HG03025 (cell line): ENCODE data around the gene PAK2.
A peak's percentile ranks its signal among the peaks of the same experiment; 100 is the strongest.
"Not testable (repeated sequence)": the region's sequence is repeated elsewhere in the genome, so short reads cannot be mapped to it uniquely, and the experiment has no call there.

Experiments
- ATAC-seq: cut with Tn5 transposase; IDR thresholded peaks from one replicate; pipeline ENCODE4 v1.9.1; 2021; ENCODE audit warnings: mild to moderate bottlenecking, moderate library complexity; ENCODE audit not compliant: unreplicated experiment, low FRiP score

Gene PAK2

DNA sequence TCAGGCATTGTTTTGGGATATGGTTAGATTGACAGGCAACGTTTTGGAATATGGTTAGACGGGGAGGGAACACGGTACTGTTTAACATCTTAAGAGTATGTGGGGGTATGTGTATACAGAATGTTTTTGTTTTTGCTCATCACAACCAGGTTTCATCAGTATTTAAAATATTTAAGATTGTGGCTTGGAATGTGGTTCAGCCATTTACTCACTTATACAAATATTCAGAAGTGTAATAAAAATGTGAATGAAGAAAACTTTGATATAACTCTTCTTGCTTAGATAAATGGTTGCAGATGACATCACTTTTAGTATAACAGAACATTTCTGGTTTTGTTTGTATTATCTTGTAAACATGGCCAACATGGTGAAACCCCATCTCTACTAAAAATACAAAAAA, 3.9 kb upstream of the PAK2 start:
- no peak for ATAC-seq

GRCh38 chr3:196736670-196737374, 2.8 kb upstream of the PAK2 start:
- ATAC-seq, result no peak

- no peak for ATAC-seq
Measured at GRCh38 chr3:196737655-196738054, 2.0 kb upstream of the PAK2 start.

DNA sequence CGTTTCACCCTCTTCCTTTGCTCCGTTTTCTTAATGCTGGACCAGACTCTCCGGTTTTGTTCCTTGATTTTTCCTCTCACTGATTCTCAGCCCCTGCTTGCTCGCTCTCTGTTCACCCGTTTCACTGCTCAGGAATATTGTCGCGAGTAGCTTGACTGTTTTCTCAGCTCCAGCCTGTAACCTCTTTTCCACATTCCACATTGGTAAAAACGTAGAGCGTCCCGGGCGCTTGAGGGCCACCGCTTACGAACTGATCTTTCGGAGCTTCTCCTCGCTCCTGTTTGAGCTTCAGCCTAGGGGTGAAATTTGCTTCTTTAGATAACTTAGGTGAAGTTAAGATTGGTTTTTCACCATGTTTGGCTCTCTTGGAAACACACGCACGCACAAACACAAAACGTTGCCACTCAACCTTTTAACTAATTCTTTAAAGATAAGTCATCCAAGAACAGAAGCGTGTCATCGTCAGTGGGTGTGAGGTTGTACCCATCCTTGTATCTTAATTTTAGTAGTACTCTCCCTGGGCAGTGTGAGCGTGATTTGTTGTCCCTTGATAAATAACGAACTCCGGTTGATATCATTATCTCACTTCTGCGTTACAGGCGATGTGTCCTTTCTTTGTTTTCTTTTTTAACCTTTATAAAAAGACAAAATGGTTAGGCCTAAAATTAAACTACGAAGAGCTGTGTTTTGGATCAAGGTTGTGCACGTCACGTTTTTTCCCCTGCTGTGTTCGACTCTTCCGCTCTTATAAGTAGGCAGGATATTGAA, 1.0 kb downstream of the PAK2 start:
- peak; percentile 12 for ATAC-seq

- ATAC-seq, result no peak
Measured at GRCh38 chr3:196741249-196741889, 1.7 kb downstream of the PAK2 start.

DNA sequence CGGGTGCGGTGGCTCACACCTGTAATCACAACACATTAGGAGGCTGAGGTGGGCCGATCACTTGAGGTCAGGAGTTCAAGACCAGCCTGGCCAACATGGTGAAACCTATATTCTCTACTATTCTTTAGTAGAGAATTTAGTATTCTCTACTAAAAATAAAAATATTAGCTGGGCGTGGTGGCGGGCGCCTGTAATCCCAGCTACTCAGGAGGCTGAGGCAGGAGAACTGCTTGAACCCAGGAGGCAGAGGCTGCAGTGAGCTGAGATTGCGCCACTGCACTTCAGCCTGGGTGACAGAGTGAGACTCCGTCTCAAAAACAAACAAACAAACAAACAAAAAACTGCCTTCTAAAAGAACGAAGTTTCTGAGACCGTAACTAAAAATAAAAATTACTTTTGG, 3.9 kb downstream of the PAK2 start:
- not testable (repeated sequence) for ATAC-seq

DNA sequence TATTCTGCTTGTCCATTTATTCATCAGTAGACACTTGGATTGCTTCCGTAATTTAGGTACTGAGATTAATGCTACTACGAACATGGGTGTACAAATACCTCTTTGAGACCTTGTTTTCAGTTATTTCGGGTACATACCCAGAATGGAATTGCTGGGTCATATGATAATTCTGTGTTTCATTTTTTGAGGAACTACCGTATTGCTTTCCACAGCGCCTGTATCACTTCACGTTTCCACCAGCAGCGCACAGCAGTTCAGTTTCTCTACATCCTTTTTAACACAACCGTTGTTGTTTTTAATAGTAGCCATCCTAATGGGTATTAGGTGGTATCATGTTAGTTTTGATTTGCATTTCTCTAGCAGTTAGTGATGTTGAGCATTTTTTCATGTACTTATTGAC, 9.5 kb downstream of the PAK2 start:
- ATAC-seq, result no peak

DNA sequence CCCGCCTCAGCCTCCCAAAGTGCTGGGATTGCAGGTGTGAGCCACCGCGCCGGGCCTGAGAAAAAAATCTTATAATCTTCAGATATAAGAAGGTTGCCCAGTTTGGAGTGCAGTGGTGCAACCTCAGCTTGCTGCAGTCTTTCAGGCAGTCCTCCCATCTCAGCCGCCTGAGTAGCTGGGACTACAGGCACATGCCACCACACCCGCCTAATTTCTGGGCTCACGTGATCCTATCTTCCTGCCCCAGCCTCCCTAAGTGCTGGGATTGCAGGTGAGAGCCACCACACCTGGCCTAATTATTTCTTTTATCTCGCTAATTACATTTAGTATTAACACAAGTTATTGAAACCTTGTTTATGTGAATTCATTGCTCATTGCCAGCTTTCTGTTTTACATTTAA, 13.5 kb downstream of the PAK2 start:
- ATAC-seq, result no peak

GRCh38 chr3:196754091-196754981, 14.7 kb downstream of the PAK2 start:
- no peak for ATAC-seq

DNA sequence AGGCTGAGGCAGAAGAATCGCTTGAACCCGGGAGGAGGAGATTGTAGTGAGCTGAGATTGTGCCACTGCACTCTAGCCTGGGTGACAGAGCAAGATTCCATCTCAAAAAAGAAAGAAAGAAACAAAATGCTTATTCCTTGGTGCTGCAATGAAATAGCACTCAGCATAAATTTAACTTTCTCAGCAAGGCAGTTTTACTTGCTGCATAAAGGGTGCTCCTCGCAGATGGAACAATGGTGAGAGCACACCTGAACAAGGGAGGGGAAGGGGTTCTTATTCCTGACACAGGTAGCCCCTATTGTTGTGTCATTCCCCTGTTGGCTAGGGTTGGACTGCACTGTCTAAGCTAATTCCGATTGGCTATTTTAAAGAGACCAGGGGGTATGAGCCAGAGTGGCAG, 17.1 kb downstream of the PAK2 start:
- no peak for ATAC-seq

DNA sequence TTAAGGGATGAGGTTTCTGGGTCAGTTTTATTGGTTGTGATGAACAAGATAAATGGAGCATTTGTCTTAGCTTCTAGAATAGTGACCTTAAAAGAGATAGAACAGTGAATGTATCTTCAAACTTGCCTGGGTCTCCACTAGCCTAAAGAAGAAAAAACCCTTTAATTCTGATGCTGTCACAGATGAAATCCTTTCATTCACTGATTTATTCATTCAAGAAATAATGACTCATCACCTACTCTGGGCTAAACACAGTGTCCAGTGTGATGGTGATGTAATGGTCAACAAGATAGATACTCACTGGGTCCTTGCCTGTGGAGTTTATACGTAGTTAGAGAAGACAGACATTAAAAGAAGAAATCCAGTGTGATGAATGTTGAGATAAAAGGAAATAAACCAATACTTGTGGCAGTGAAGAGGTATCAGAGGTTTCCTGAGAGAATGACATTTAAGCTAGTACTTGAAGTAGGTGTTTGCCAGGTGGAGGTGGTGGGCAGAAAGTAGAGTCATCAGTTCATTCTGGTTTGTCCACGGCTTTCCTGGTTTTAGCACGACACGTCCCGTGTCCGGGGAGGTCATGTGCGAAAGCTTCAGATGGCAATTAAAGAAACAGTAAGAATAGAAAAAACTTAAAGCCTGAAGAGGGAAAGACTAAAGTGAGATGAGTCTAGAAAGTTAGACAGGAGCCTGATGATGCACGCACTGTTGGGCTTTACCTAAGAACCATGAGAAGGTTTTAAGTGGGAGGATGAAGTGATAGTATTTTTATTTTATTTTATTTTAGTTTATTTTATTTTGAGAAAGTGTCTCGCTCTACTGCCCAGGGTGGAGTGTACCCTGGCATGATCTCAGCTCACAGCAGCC, 18.5 kb downstream of the PAK2 start:
- ATAC-seq, result no peak

DNA sequence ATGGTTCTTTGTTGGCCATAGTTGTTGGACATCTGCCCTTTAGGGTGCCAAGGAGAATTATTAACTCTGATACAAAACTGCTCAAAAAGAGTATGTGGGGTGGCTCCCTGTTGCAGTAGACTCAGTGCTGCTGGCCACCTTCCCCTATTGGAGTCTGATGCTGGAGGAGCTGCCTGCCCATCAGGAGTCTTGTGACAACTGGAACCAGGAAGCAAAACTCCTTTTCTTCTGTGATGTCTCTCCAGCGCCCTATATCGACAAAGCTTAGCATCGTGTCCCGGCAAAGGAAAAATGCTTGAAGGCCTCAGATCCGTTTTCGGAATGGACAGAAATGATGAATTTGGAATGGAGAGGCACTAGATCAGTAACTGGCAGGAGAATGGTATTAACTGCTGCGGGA, 23.5 kb downstream of the PAK2 start:
- no peak for ATAC-seq

DNA sequence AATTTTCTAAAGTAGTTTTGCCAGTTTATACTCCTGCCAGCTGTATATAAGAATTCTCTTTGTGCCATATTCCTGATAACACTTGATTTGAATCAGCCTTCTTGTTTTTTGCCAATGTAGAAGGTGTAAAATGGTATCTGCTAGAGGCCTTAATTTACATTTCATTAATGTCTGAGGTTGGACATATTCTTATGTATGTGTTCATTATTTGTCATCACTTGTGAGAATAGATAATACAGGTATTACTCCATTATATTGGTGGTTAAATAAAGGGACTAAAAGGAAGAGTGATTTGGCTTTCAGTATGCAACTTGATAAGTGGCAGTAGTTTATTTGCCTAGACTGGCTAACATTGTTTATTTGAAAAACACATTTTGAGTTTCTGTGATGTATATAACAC, 25.8 kb downstream of the PAK2 start:
- ATAC-seq, result no peak

DNA sequence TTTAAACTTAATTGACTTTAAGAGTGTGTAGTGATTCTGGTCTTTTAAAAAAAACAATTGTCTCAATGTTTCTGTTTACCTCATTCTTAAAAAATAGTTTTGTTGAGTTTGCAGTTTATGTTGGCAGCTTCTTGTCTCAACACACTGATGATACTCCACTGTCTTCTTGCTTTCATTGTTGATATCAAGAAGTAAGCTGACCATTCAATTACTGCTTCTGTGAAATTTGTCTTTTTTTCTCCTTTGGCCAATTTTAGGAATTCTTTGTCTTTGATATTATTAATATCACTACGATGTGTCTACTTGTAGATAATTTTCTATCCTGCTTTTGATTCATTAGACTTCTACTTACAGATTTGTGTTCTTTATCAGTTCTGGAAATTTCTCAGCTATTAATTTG, 31.4 kb downstream of the PAK2 start:
- no peak for ATAC-seq

GRCh38 chr3:196772102-196772501, 32.4 kb downstream of the PAK2 start:
- no peak for ATAC-seq

GRCh38 chr3:196772897-196773296, 33.2 kb downstream of the PAK2 start:
- no peak for ATAC-seq

DNA sequence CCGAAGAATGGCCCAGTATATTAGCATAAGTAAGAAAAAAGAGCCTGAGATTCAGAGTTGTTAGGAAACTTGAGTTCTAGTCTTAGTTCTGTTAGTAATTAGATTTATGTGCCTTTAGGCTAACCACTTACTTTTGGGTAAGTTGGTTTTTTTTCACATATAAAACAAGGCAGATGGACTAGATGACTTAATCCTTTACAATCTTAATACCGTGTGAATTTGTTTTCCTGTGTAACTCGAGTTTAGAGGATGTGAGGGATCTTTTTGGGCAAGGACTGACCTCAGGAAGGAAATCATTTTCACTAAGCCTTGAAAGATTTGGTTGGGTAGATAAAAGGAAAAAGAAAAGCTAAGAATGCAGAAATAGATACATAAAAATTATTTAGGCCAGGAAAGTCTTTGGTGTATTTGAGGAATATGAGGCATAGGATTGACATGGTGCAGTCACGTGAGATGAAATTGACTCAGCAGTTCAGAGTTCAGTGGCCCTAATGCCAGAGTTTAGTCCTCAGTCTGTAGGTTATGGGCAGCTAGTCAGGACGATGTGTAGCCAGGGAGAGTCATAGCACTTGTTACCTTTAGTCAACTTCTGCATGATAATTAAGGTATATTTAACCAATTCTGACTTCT, 34.6 kb downstream of the PAK2 start:
- no peak for ATAC-seq

- no peak for ATAC-seq
Measured at GRCh38 chr3:196774848-196775422, 35.3 kb downstream of the PAK2 start.

- ATAC-seq, result no peak
Measured at GRCh38 chr3:196775938-196776337, 36.3 kb downstream of the PAK2 start.
